ENCODE measurements around the gene DIDO1. TPM values are rescaled to one million over a fixed set of nuclear protein-coding genes. Genes with fewer than 3 reads are reported as not detected.
"Not testable (repeated sequence)": the region's sequence is repeated elsewhere in the genome, so short reads cannot be mapped to it uniquely, and the experiment has no call there.

DIDO1 gene
- total RNA-seq, 2 donors from 2014 or later = 50.0 TPM

DNA sequence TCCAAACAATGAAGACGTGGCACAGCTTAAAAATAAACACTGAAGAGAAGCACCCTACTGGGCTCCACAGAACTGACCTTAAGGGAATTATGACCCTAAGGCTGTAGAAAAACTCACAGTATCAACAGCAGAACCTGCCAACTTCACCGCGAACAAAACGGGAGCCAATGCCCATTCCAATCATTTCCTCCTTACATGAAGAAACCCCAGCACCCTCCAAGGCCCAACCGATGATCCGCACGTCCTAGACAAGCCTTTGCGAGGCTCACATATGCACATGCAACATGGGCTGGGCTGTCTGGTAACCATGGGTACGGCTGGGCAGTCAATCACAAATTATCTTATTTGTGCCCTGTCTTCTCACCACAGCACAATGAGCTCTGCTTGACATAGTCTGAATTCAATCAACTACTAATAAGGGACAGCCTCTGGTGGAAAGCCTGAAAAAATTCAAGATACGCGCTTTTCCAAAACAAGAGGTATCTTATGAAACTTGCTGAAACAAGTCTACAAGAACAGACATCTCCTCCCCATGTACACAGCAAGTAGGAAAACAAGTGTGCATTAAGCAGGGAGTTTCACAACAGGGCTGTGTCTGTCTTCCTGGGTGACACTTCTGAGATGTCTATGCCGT is 1.7 kb downstream of the DIDO1 start:
- H3K4me3 Mint-ChIP-seq = peak overlapping the region; percentile 95 to 97
- H3K4me1 Mint-ChIP-seq (ENCODE audit: low read depth) = peaks cover 82% of the 10 kb centered on the region
- DNase-seq (peak in 1 of 2 donors; percentile 18), ATAC-seq (replicated peaks in 1 of 2) (no peak)
- peaks cover 2 to 5% of the 10 kb centered on the region in 2 donors for H3K36me3 Mint-ChIP-seq (ENCODE audit: insufficient read depth in 2 of 2)
- H3K9me3 Mint-ChIP-seq = no peaks in the 10 kb centered on the region
- peak overlapping the region; percentile 96 for H3K27ac Mint-ChIP-seq
- no peaks in the 10 kb centered on the region for H3K27me3 Mint-ChIP-seq (ENCODE audit: low read depth)

DNA sequence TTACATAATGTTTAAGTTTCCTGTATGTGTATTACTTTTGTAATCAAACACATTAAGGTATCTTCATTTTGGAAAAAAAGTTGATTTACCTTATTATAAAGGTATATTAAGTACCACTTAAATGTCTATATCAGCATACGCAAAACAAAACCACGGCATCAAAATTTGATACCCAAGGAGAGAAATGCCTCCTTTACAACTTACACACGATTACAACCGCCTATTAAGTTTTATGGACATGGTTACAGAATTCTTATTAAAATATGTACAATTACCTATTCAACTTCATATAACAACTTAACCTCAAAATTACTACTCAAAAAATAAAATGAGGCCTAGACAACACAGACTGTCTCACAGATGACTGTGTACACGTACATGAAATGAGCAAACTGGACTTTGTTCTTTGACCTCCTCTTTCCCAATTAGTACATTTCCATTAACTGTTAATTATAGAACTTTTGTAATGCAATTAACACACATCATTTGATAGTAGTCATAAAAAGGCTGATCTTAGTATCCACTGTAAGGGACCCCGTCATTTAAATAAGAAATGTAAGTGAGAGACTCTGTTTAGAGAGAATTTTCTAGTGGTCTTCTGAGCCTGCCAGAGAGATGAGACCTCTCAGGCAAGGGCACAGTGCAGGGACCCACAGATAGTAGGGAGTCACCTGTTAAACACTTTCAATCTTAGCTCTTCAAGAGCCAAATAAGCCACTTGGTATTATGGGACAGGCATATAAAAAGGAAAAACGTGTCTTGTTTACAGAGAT is 2.5 kb downstream of the DIDO1 start:
- Mint-ChIP-seq H3K9me3 (no peaks in the 10 kb centered on the region), H3K4me1 (ENCODE audit: low read depth) (peaks cover 87% of the 10 kb centered on the region), H3K27ac (peak overlapping the region; percentile 96), H3K36me3 (ENCODE audit: insufficient read depth in 2 of 2) (peaks cover 2 to 5% of the 10 kb centered on the region in 2 donors), H3K4me3 (peak overlapping the region; percentile 95 to 97), H3K27me3 (ENCODE audit: low read depth) (no peaks in the 10 kb centered on the region)
- ATAC-seq (replicated peaks in 1 of 2) (no peak), DNase-seq (no peak)

GRCh38 chr20:62923059-62923668 is 3.1 kb downstream of the DIDO1 start:
- H3K4me1 Mint-ChIP-seq (ENCODE audit: low read depth) = peaks cover 87% of the 10 kb centered on the region
- peak overlapping the region; percentile 96 for H3K27ac Mint-ChIP-seq
- not testable (repeated sequence) for H3K27me3 Mint-ChIP-seq (ENCODE audit: low read depth); H3K9me3 Mint-ChIP-seq; ATAC-seq (replicated peaks in 1 of 2); H3K36me3 Mint-ChIP-seq (ENCODE audit: insufficient read depth in 2 of 2); DNase-seq
- peak overlapping the region; percentile 95 to 97 for H3K4me3 Mint-ChIP-seq

- H3K36me3 Mint-ChIP-seq (ENCODE audit: insufficient read depth in 2 of 2) = peaks cover 2 to 11% of the 10 kb centered on the region in 2 donors
- H3K27ac Mint-ChIP-seq = peak overlapping the region; percentile 90
- H3K4me3 Mint-ChIP-seq = peak overlapping the region; percentile 84 to 95
- DNase-seq = peak; percentile 49 to 65
- H3K27me3 Mint-ChIP-seq (ENCODE audit: low read depth) = no peaks in the 10 kb centered on the region
- no peaks in the 10 kb centered on the region for H3K9me3 Mint-ChIP-seq
- peaks cover 87% of the 10 kb centered on the region for H3K4me1 Mint-ChIP-seq (ENCODE audit: low read depth)
- peak; percentile 6 to 17 for ATAC-seq (replicated peaks in 1 of 2)
Measured at GRCh38 chr20:62922451-62922921, 3.8 kb downstream of the DIDO1 start.

- Mint-ChIP-seq H3K27me3 (ENCODE audit: low read depth) (no peaks in the 10 kb centered on the region), H3K27ac (peak overlapping the region; percentile 94), H3K36me3 (ENCODE audit: insufficient read depth in 2 of 2) (peaks cover 5 to 15% of the 10 kb centered on the region in 2 donors), H3K4me1 (ENCODE audit: low read depth) (peaks cover 90% of the 10 kb centered on the region), H3K4me3 (peak overlapping the region; percentile 81 to 87), H3K9me3 (no peaks in the 10 kb centered on the region)
- ATAC-seq (replicated peaks in 1 of 2) (peak; percentile 65 to 67), DNase-seq (peak; percentile 75 to 77)
Measured at GRCh38 chr20:62921119-62921687, 5.1 kb downstream of the DIDO1 start.

- H3K4me1 Mint-ChIP-seq (ENCODE audit: low read depth) = peaks cover 97% of the 10 kb centered on the region
Measured at GRCh38 chr20:62920039-62920645, 6.2 kb downstream of the DIDO1 start.

GRCh38 chr20:62918831-62919230 is 7.5 kb downstream of the DIDO1 start:
- peak; percentile 71 to 73 for ATAC-seq (replicated peaks in 1 of 2)
- DNase-seq = peak; percentile 65 to 73
- peak overlapping the region; percentile 96 for H3K27ac Mint-ChIP-seq
- peaks cover 97% of the 10 kb centered on the region for H3K4me1 Mint-ChIP-seq (ENCODE audit: low read depth)
- peaks cover 3 to 17% of the 10 kb centered on the region in 2 donors for H3K36me3 Mint-ChIP-seq (ENCODE audit: insufficient read depth in 2 of 2)
- no peaks in the 10 kb centered on the region for H3K9me3 Mint-ChIP-seq
- H3K27me3 Mint-ChIP-seq (ENCODE audit: low read depth) = no peaks in the 10 kb centered on the region
- H3K4me3 Mint-ChIP-seq = peak overlapping the region; percentile 80 to 87

More at GRCh38 chr20:62920039-62920645, 6.2 kb downstream of the DIDO1 start:
- DNase-seq = no peak
- no peak for ATAC-seq (replicated peaks in 1 of 2)
- no peaks in the 10 kb centered on the region for H3K9me3 Mint-ChIP-seq
- H3K36me3 Mint-ChIP-seq (ENCODE audit: insufficient read depth in 2 of 2) = peaks cover 3 to 11% of the 10 kb centered on the region in 2 donors
- peak overlapping the region; percentile 80 to 87 for H3K4me3 Mint-ChIP-seq
- H3K27me3 Mint-ChIP-seq (ENCODE audit: low read depth) = no peaks in the 10 kb centered on the region
- H3K27ac Mint-ChIP-seq = peak overlapping the region; percentile 94

GRCh38 chr20:62918147-62918546 is 8.2 kb downstream of the DIDO1 start:
- H3K36me3 Mint-ChIP-seq (ENCODE audit: insufficient read depth in 2 of 2) = peaks cover 3 to 19% of the 10 kb centered on the region in 2 donors
- no peaks in the 10 kb centered on the region for H3K27me3 Mint-ChIP-seq (ENCODE audit: low read depth)
- peaks cover 91% of the 10 kb centered on the region for H3K4me1 Mint-ChIP-seq (ENCODE audit: low read depth)
- peak overlapping the region; percentile 96 for H3K27ac Mint-ChIP-seq
- peak overlapping the region; percentile 80 to 87 for H3K4me3 Mint-ChIP-seq
- no peaks in the 10 kb centered on the region for H3K9me3 Mint-ChIP-seq
- ATAC-seq (replicated peaks in 1 of 2) = peak; percentile 54 to 55
- peak; percentile 34 to 45 for DNase-seq

GRCh38 chr20:62917720-62918119 is 8.6 kb downstream of the DIDO1 start:
- DNase-seq (no peak), ATAC-seq (replicated peaks in 1 of 2) (no peak)
- H3K9me3 Mint-ChIP-seq = no peaks in the 10 kb centered on the region
- no peaks in the 10 kb centered on the region for H3K27me3 Mint-ChIP-seq (ENCODE audit: low read depth)
- H3K4me1 Mint-ChIP-seq (ENCODE audit: low read depth) = peaks cover 90% of the 10 kb centered on the region
- peak overlapping the region; percentile 80 to 87 for H3K4me3 Mint-ChIP-seq
- H3K36me3 Mint-ChIP-seq (ENCODE audit: insufficient read depth in 2 of 2) = peaks cover 3 to 21% of the 10 kb centered on the region in 2 donors
- H3K27ac Mint-ChIP-seq = peak overlapping the region; percentile 96

DNA sequence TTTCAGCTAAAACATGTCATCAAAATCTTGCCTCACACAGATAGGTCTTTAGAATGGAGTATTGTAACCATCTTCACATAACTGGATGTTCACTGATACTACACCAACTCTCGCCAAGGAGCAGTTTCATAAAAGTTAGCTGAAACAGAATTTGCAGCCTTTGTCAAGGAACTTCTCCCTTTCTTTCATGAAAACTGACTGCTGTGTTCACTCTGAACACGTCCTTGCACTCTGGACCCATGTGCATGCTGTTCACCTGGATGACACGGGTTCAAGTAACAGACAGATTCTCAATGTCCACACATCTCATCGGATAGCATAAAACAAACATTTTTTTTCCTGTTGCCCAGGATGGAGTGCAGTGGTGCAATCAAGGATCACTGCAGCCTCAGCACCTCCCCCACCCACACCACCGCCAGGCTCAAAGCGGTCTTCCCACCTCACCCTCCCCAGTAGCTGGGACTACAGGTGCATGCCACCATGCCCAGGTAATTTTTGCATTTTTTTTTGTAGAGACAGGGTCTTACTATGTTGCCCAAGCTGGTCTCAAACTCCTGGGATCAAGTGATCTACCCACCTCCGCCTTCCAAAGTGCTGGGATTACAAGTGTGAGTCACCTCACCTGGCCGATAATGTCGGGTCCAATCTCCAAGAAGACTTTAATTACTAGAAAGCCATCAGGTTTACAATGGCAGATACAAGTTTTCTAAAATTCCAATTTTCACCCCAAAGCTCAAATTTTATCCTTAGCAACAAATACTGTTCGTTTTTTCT is 9.4 kb downstream of the DIDO1 start:
- no peak for ATAC-seq (replicated peaks in 1 of 2)
- H3K4me3 Mint-ChIP-seq = peak overlapping the region; percentile 61 to 87
- no peak for DNase-seq
- no peaks in the 10 kb centered on the region for H3K9me3 Mint-ChIP-seq
- H3K4me1 Mint-ChIP-seq (ENCODE audit: low read depth) = peaks cover 82% of the 10 kb centered on the region
- peaks cover 3 to 24% of the 10 kb centered on the region in 2 donors for H3K36me3 Mint-ChIP-seq (ENCODE audit: insufficient read depth in 2 of 2)
- H3K27ac Mint-ChIP-seq = peak overlapping the region; percentile 89
- no peaks in the 10 kb centered on the region for H3K27me3 Mint-ChIP-seq (ENCODE audit: low read depth)

DNA sequence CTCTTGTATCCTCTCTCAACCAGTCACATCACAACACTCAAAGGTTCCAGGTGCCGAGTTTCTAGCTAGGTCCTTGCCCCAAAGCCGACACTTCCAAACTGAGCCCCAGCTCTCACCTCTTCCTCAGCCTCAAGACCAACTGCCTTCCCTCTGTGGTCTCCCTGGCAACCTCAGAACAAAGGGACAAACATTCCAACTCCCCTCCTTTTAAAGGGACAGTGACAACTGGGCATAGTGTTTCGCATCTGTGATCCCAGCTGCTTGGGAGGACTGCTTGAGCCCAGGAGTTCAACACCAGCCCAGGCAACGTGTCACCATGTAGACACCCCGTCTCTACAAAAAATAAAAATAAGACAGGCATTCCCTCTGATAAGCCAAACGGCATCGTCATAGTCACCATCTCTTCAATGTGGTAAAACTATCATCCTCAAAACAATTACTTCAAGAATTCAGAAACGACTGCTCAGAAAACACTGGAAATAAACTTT is 11.3 kb downstream of the DIDO1 start:
- peaks cover 3 to 34% of the 10 kb centered on the region in 2 donors for H3K36me3 Mint-ChIP-seq (ENCODE audit: insufficient read depth in 2 of 2)
- peaks cover 74% of the 10 kb centered on the region for H3K4me1 Mint-ChIP-seq (ENCODE audit: low read depth)
- DNase-seq (no peak), ATAC-seq (replicated peaks in 1 of 2) (no peak)
- H3K27me3 Mint-ChIP-seq (ENCODE audit: low read depth) = no peaks in the 10 kb centered on the region
- no peaks in the 10 kb centered on the region for H3K9me3 Mint-ChIP-seq
- H3K4me3 Mint-ChIP-seq = peak overlapping the region; percentile 1 to 61
- peak overlapping the region; percentile 14 for H3K27ac Mint-ChIP-seq

DNA sequence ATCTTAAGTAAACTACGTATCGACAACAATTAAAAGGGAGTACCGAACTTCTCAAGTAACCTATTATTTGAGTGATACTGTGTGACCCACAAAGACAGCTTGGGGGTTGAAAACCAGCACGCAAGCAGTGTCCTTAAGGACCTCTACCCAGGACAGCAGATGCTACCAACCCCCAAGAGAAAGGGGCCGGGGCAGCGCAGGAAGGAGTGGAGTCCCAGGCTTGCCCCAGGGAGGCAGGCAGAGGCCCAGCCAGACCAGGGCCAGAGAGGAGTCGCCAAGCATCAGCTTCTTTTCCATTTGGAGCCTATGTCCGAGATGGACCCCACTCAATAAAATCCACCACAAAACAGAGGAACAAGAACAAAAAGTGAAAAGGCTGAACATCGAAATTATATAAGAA is 11.9 kb downstream of the DIDO1 start:
- no peak for ATAC-seq (replicated peaks in 1 of 2)
- DNase-seq = no peak
- Mint-ChIP-seq H3K27me3 (ENCODE audit: low read depth) (no peaks in the 10 kb centered on the region), H3K9me3 (no peaks in the 10 kb centered on the region), H3K36me3 (ENCODE audit: insufficient read depth in 2 of 2) (peaks cover 6 to 38% of the 10 kb centered on the region in 2 donors), H3K27ac (no peak overlapping the region), H3K4me1 (ENCODE audit: low read depth) (peaks cover 72% of the 10 kb centered on the region), H3K4me3 (no peak overlapping the region)
